HG02642 (cell line): ENCODE data around the gene GPAM.
"Not testable (repeated sequence)": the region's sequence is repeated elsewhere in the genome, so short reads cannot be mapped to it uniquely, and the experiment has no call there.

Source experiments
- ATAC-seq: cut with Tn5 transposase; IDR thresholded peaks from one replicate; pipeline ENCODE4 v1.9.1; 2021; ENCODE audit warnings: mild to moderate bottlenecking; ENCODE audit not compliant: unreplicated experiment, poor library complexity

GPAM gene

DNA sequence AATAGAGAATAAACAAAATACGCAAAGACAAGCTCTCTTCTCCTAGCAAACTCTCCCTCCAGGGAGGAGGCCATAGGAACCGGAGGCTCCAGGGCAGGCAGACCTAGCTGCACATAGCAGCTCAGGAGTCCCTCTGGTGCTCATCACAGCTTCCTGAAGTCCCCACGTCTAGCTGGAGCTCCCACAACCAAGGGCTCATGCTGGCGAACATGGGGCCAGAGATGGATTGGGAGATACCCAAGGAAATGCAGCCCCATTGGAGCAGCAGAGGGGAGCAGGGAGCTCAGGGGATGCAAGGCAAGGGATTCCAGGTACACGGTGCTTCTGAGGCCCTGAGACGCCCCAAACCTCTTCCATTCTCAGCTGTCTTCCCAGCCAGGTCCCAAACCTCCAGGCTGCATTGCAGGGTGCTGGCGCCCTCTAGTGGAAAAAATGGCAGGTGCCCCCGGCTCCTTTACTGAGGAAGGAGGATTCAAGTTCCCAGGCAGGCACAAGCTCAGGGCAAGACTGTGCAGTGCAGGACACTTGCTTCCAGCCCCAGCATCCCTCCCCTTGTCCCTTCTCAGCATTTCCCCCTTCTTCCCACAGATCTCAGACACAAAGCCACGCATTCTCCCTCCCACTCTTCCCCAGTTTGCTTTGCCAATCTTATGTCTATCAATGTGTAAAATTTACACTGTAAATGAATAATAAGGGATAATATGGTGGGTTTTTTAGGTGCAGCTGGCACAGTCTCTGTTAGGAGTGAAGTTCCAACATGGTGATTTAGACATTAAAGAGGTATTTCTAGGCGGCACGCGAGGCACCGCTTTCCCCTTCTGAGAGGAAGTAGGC is 46.2 kb downstream of the GPAM start:
- no peak for ATAC-seq

DNA sequence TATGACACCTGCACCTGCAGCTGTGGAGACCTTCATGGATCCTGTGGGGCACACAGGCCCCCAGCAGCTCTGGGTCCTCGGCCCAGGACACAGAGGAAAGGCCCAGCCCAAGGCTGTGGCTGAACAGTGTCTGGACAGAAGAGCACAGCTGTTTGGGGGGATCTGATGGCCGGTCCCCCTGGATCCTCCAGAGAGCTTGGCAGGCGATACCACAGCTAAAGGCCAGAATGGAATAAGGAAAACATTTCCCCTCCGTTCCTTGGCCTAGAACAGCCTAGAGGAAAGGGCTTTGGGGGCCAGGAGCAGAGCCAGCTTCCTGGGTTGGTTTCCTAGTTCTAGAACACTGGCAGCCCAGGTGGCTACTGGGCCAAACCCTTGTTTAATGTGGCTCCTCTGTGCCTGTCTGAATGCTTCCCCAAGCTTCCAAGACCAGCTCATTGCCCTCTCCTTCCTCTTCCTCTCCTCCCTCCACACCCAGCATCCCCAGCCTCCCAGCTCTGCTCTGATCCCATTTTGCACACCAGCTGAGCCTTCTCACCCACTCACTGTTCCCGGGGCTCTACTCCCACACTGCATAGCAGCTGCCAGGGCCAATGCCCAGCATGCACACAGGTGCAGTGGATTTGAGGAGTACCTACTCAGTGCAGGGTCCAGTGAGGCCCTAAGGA is 46.9 kb downstream of the GPAM start:
- no peak for ATAC-seq

DNA sequence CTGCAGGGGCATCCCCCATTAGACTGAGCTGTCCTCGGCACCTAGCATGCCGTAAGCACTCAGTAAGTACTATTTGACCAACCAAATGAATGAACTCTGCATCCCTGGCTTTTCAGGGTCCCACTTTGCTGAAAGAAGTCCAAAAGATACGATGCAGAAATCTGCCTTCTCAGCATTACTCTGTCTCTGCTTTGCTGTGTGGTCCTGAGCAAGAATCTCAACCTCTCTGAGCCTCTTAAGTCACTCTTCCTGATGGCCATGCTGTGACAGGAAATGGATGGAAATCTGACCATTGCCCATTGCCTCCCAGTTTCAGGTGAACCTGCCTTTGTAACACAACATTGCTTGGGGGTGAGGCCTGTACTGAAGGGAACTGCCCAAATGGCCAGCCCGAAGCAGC is 48.0 kb downstream of the GPAM start:
- ATAC-seq: no peak

DNA sequence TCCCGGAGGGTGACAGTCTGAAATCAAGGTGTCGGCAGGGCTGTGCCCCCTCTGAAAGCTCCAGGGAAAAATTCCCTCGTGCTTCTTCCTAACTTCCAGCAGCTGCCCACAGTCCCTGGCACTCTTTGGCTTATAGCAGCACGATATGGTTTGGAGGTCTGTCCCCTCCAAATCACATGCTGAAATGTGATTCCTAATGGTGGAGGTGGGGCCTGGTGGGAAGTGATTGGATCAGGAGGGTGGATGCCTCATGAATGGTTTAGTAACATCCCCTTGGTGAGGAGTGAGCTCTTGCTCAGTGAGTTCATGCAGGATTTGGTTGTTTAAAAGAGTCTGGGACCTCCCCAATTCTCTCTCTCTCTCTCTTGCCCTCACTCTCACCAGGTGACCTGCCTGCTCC is 51.1 kb downstream of the GPAM start:
- ATAC-seq: no peak

DNA sequence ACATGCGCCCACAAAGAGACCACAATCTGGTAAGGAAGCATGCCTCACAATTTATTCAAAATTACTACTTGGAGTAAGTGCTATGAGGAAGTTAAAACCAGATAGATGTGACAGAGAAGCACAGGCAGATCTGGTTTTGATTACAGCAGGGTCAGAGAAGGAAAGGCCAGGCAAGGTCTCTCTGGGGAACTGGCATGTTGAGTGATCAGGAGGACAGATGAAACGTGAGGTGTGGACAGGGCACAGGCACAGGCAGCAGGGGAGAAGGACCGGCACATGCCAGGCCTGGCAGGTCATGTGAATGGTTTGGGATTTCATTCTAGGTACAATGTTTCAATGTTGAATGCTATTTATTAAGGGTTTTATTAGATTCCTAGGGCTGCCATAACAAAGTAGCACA is 51.6 kb downstream of the GPAM start:
- no peak for ATAC-seq

DNA sequence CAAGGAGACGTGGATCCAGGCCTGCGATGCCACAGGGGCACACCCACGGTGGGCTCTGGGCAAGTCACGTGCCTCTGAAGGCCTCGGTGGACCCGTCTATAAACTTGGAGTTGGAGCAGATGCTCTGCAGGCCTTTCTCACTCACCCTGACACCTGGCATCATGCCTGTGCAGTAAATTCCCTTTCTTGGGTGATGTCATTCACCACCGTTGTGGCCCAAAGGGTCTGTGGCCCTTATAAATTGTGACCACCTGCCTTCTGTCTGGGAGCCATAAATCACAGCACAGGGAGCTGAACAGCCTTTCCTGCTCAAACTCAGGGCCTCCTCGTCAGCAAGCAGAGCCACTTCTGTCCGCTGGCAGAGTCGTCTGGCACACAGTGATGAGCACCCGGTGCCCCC is 52.2 kb downstream of the GPAM start:
- no peak for ATAC-seq

DNA sequence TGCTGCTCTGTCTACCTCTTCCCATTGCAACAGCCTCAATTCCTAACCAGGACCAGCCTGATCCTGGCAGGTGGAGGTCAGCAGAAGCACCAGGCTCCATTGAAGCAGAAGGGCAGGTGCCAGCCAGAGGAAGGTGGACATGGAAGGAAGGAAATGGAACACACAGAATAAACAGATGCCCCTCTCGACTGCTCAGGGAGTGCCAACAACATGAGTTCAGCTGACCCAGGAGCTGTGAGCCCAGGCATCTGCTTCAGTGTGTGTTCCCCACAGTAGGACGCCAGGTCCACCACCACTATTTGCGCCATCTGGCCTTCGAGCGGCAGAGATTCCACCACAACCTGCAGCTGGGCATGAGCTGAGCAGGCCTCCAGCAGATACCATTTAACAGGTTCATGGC is 56.7 kb downstream of the GPAM start:
- ATAC-seq: no peak

DNA sequence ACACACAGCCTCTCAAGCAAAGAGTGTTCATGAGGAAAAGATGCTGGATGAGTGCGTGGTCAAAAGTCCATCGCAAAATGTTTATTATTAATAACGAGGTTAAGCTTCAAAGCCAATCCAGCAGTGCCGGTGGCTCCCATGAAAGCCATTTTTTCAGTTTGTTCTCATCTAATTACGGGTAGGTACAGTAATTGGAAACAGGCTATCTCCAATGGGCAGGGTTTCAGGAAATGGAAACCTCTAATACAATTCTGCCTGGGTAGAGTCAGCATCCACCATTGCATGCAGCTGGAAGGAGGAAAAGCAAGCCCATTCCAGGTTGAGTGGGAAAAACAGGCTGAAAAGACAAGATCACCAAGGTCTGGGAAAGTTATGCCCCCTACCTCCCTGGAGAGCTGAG is 57.4 kb downstream of the GPAM start:
- no peak for ATAC-seq

DNA sequence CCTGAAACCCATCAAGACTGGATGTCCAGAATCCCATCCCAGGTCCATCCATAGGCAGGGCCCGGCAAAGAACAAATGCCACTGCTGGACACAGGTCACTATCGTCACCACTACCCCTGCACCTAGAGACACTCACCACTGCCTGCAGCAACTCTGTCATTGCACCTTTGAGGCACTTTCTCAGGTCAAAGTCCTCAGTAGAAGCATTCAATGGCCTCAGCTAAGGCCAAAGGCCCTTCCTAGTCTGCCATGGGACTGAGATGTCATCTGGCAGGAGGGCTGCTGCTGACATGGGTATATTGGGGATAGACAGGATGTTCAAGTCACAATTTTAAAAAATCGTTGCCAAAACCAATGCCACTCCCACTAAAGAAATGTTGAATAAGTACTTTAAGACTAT is 58.7 kb downstream of the GPAM start:
- no peak for ATAC-seq

DNA sequence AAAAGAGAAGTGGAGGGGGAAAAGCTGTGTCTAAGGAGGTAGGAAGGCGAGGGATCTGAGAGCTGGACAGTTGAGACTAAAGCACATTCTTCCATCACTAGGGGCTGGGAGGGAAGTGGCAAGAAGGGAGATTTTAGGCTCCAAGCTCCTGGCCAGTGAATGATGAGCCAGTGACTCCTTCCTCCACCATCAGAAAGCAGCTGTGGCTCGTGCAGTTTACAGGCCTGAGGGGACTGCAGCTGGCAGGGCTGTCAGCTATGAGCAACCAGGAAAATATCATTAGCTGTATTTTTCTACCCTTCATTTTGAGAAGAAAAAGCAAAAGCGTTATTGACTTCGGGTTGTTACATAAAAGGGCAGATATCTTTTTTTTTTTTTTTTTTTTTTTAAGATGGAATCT is 60.7 kb downstream of the GPAM start:
- ATAC-seq: no peak

DNA sequence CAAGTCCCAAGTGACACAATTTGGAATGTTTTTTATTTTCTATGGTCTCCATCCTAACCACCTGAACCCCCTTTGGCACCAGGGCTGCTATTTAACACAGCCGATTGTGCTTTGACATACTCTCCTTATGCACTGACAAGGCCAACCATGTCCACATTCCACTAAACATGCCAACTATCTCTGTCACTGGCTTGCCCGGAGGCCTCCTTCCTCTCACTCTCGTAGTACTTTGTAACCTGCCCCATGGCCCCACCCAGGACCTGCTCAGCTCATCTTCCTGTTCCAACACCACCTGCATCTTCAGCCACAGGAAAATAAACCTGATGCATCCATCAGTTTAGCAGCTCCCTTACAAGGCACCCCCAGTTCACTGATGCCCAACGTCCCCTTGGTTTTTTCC is 63.1 kb downstream of the GPAM start:
- ATAC-seq: no peak

DNA sequence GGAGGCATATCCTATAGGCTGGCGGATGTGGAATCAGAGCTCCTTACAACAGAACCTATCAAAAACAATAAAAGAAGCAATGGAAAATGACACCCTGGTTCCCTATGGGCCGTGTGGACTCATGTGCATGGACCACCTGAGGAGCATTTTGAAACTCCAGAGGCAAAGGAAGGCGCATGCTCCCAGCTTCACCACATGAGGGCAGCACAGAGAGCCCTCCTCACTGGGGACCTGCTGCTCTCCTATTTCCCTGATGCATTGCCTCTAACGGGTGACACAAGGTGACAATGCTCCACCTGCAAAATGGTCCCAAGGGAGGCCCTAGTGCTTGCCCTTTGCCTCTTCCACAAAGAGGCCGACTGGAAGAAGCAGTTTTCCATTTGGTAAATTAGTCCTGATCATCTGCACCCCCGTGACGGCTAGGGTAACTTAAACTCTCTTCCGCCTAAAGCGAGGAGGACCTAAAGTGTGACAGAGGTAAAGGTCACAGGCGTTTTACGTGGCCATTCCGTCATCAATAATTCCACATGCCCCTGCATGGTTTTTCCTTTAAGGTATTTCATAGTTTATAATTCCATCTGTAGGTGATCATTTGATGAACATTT is 67.7 kb downstream of the GPAM start:
- ATAC-seq: peak; percentile 87

DNA sequence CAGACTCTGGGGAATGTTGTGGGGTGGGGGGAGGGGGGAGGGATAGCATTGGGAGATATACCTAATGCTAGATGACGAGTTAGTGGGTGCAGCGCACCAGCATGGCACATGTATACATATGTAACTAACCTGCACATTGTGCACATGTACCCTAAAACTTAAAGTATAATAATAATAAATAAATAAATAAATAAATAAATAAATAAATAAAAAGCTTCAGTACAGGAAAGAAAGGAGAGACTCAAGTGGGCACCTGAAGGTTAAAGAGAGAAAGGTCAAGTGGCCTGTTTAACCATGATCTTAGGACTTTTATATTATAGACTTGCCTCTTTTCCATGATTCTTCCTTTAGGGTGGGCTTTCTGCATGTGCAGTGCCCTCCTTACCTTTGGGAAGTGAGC is 73.8 kb downstream of the GPAM start:
- not testable (repeated sequence) for ATAC-seq
